Myocyte (in vitro differentiated cells): ENCODE measurements around the gene SLC31A1. TPM values are rescaled to one million over a fixed set of nuclear protein-coding genes. Genes with fewer than 3 reads are reported as not detected.
"Not testable (repeated sequence)": the region's sequence is repeated elsewhere in the genome, so short reads cannot be mapped to it uniquely, and the experiment has no call there.

ENCODE experiments used
- DNase-seq: peaks from one replicate; pipeline ENCODE4 v3.0.0-alpha.2; 2012; ENCODE audit warnings: low read depth
- total RNA-seq: library from RNA; depleted of rRNA; stranded (reverse); fragments of >200 nt; gene quantifications from 2 replicates; pipeline ENCODE4 v1.2.3, GENCODE V29; 2014

Gene SLC31A1
- total RNA-seq, 1 donor from 2014 or later, result 13.6 TPM

- DNase-seq, result no peak
These were observed 40.8 kb downstream of the SLC31A1 start for GRCh38 chr9:113261917-113262671.

- no peak for DNase-seq
These were observed 44.8 kb downstream of the SLC31A1 start for GRCh38 chr9:113266174-113266573.

- DNase-seq, result no peak
These were observed 46.7 kb downstream of the SLC31A1 start for GRCh38 chr9:113267911-113268566.

- no peak for DNase-seq
These were observed 48.0 kb downstream of the SLC31A1 start for GRCh38 chr9:113269355-113269754.

- no peak for DNase-seq
These were observed 48.5 kb downstream of the SLC31A1 start for GRCh38 chr9:113269871-113270270.

- DNase-seq, result peak; percentile 53
These were observed 53.3 kb downstream of the SLC31A1 start for GRCh38 chr9:113274474-113275156.

- DNase-seq, result peak; percentile 99
These were observed 54.1 kb downstream of the SLC31A1 start, which contains the start of the genes CDC26 and PRPF4 for GRCh38 chr9:113275157-113276131. TSS of gene CDC26 (minus strand) at chr9:113275572. CDS start at chr9:113272507, 3,065 bp downstream. TSS of gene PRPF4 (plus strand) at chr9:113275658. CDS start at chr9:113275744, 86 bp downstream.

- no peak for DNase-seq
These were observed 57.5 kb downstream of the SLC31A1 start for GRCh38 chr9:113278840-113279239.

- no peak for DNase-seq
These were observed 60.0 kb downstream of the SLC31A1 start for GRCh38 chr9:113281356-113281755.

- DNase-seq, result peak; percentile 34
These were observed 67.7 kb downstream of the SLC31A1 start for GRCh38 chr9:113289091-113289490.

GRCh38 chr9:113290052-113290607 lies 68.8 kb downstream of the SLC31A1 start:
- DNase-seq, result no peak

- DNase-seq, result peak; percentile 13
These were observed 72.0 kb downstream of the SLC31A1 start for GRCh38 chr9:113293285-113293878.

- not testable (repeated sequence) for DNase-seq
These were observed 74.9 kb downstream of the SLC31A1 start for GRCh38 chr9:113296247-113296646.

- no peak for DNase-seq
These were observed 75.6 kb downstream of the SLC31A1 start for GRCh38 chr9:113296796-113297558.

GRCh38 chr9:113298311-113298710 lies 77.0 kb downstream of the SLC31A1 start:
- DNase-seq, result no peak

- no peak for DNase-seq
These were observed 77.8 kb downstream of the SLC31A1 start for GRCh38 chr9:113298924-113299770.

- no peak for DNase-seq
These were observed 78.5 kb downstream of the SLC31A1 start for GRCh38 chr9:113299800-113300292.

- no peak for DNase-seq
These were observed 80.2 kb downstream of the SLC31A1 start for GRCh38 chr9:113301548-113301947.
